HG03175 (cell line): ENCODE data around the gene PLXDC2.
A peak's percentile ranks its signal among the peaks of the same experiment; 100 is the strongest.

Experiments used
- ATAC-seq: cut with Tn5 transposase; IDR thresholded peaks from one replicate; pipeline ENCODE4 v1.9.1; 2021; ENCODE audit warnings: mild to moderate bottlenecking, moderate library complexity; ENCODE audit not compliant: unreplicated experiment

PLXDC2 gene

GRCh38 chr10:19815036-19815730 lies 1.0 kb upstream of the PLXDC2 start:
- no peak for ATAC-seq

DNA sequence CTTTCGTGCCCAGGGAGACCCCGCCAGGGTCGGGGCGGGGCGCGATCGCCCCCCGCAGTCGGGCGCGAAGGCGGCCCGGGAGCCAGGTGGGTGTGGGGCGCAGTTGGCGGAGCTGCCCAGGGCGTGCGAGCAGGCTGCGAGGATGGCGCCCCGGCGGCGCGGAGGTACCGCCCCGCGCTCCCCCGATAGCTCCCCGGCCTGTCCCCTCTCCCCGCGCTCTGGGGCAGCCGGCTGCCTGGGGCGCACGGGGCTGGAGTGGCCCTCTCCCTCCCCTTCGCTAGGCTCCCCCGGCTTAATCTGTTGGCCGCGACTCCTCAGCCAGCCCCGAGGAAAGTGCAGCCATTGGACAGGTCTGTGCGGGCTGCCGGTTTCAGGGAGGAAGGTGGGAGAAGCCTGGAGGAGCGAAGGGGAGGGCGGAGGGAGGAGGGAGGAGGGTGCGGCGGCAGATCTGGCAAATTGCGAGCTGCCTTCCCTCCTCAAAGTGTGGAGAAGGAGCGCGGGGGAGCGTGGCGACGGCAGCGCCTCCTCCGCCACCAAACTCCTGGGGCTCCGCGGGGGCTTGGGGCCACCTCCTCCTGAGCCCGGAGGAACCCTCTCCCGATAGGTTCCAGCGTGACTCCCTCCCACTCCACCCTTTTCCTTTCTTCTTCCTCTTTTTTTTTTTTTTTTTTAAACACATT lies 361 bp upstream of the PLXDC2 start:
- no peak for ATAC-seq

DNA sequence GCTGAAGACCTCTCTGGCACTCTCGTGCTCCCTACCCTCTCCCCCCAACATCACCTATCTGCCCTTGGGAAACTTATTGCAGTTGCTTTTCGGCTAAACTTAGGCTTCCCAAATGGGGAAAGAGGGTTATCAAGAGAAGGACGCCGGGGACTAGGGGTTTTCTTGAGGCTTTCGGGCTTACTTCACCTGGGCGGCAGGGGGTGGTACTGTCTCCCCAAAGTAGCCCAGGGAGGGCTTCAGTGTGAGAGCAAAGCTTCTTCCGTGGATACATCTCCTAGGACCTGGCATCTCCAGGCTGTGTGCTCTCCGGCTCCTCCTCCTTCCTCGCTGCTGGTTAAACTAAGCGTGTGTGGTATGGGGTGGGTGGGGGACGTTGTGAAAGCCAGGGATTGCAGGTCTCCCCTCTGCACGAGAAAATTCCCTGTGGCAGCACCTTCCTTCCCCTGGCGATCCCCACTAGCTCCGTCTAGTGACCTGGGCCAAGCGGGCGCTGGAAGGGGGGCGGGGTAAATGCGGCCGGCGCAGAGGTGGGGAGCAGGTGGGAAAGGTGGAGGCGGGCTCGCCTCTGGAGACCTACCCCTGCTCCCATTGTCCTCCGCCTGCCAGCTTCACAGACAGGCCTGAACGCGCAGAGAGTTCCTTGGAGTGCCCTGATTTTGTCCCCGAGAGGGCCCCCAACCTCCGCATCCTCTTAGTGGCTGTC lies 1.1 kb downstream of the PLXDC2 start:
- peak; percentile 31 for ATAC-seq

GRCh38 chr10:19818876-19819275 lies 2.6 kb downstream of the PLXDC2 start:
- no peak for ATAC-seq

- peak; percentile 37 for ATAC-seq
Measured at GRCh38 chr10:19819419-19820033, 3.3 kb downstream of the PLXDC2 start.

GRCh38 chr10:19824381-19825342 lies 8.4 kb downstream of the PLXDC2 start:
- ATAC-seq, result no peak

DNA sequence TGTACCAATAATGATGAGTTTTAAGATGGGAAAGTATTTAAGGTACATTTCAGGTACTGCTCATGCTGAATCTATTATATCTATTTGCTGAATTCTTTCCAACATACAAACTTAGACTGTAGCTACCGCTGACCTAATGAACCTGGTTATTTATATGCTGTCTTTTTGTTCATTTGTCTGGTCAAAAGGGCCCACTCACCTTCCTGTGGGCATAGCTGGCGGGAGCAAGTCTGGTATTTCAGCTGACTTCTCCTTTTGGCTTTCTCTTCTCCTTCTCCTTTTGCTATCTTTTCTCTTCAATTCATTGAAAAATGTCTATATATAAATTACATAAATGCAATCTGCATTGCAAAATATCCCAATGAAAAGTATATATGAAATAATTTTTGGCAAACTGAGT lies 9.5 kb downstream of the PLXDC2 start:
- ATAC-seq, result peak; percentile 44

- no peak for ATAC-seq
Measured at GRCh38 chr10:19826712-19827111, 10.5 kb downstream of the PLXDC2 start.

- ATAC-seq, result no peak
Measured at GRCh38 chr10:19828278-19829049, 12.2 kb downstream of the PLXDC2 start.

GRCh38 chr10:19832699-19833098 lies 16.5 kb downstream of the PLXDC2 start:
- no peak for ATAC-seq

DNA sequence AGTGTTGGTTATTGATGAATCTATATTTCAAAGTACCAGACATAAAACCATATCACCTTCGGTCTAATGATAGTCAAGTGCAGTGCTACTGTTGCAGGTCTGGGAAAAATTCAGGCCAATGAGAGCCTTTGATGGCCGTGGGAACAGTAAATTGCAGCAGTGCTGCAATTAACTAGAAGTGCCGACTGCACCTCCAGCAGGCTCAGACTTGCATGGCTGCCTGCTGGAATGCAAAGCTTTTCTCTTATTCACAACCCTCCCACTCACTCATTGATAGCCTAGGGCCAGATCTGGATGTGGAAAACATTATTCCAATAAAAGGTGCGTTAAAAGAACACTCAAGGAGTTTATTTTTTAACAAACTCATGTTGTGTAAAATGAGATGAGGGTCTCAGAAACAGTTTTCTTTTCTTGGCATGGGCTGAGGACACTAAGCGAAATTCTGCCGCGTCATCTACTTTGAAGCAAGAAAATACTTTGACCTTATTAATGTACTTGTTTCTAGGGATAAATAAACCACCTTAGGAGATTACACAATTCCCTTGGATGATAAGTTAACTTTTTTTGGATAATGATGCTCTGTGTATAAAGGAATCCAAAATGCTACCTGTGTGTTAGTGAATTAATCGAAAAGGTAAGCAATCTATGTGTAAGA lies 17.1 kb downstream of the PLXDC2 start:
- ATAC-seq, result no peak

GRCh38 chr10:19835952-19836351 lies 19.7 kb downstream of the PLXDC2 start:
- no peak for ATAC-seq

- ATAC-seq, result no peak
Measured at GRCh38 chr10:19839090-19839489, 22.9 kb downstream of the PLXDC2 start.

- no peak for ATAC-seq
Measured at GRCh38 chr10:19839552-19839951, 23.3 kb downstream of the PLXDC2 start.

GRCh38 chr10:19840776-19841175 lies 24.5 kb downstream of the PLXDC2 start:
- no peak for ATAC-seq

GRCh38 chr10:19843487-19843886 lies 27.3 kb downstream of the PLXDC2 start:
- no peak for ATAC-seq

GRCh38 chr10:19845503-19846368 lies 29.5 kb downstream of the PLXDC2 start:
- no peak for ATAC-seq

GRCh38 chr10:19847321-19847720 lies 31.1 kb downstream of the PLXDC2 start:
- no peak for ATAC-seq
